Measurements from ENCODE around the gene DYRK4.
"Not testable (repeated sequence)": the region's sequence is repeated elsewhere in the genome, so short reads cannot be mapped to it uniquely, and the experiment has no call there.

The DYRK4 gene

GRCh38 chr12:4562034-4562657 lies at the start of gene DYRK4:
DYRK4 (plus strand) TSS chr12:4562208; CDS start chr12:4562246, 38 bp downstream.
- no peak for DNase-seq (ENCODE audit: low read depth in 1 of 2, low spot score in 1 of 2)

GRCh38 chr12:4518106-4518728 lies 43.8 kb upstream of the DYRK4 start:
- DNase-seq (ENCODE audit: low read depth in 1 of 2, low spot score in 1 of 2): no peak

GRCh38 chr12:4523443-4523842 lies 38.6 kb upstream of the DYRK4 start:
- not testable (repeated sequence) for DNase-seq (ENCODE audit: low read depth in 1 of 2, low spot score in 1 of 2)

- no peak for DNase-seq (ENCODE audit: low read depth in 1 of 2, low spot score in 1 of 2)
Observed at GRCh38 chr12:4526923-4527546, 35.0 kb upstream of the DYRK4 start.

GRCh38 chr12:4530160-4530559 lies 31.8 kb upstream of the DYRK4 start:
- DNase-seq (ENCODE audit: low read depth in 1 of 2, low spot score in 1 of 2): no peak

- no peak for DNase-seq (ENCODE audit: low read depth in 1 of 2, low spot score in 1 of 2)
Observed at GRCh38 chr12:4530982-4531586, 30.9 kb upstream of the DYRK4 start.

- no peak for DNase-seq (ENCODE audit: low read depth in 1 of 2, low spot score in 1 of 2)
Observed at GRCh38 chr12:4535092-4535491, 26.9 kb upstream of the DYRK4 start.

- no peak for DNase-seq (ENCODE audit: low read depth in 1 of 2, low spot score in 1 of 2)
Observed at GRCh38 chr12:4535871-4536270, 26.1 kb upstream of the DYRK4 start.

- DNase-seq (ENCODE audit: low read depth in 1 of 2, low spot score in 1 of 2): peak; percentile 83 to 95
Observed at GRCh38 chr12:4538207-4539160, 23.5 kb upstream of the DYRK4 start, which contains the start of gene RAD51AP1. RAD51AP1 (plus strand) TSS chr12:4538890; CDS start chr12:4538940, 50 bp downstream.

GRCh38 chr12:4539167-4539870 lies 22.7 kb upstream of the DYRK4 start:
- DNase-seq (ENCODE audit: low read depth in 1 of 2, low spot score in 1 of 2): no peak

- DNase-seq (ENCODE audit: low read depth in 1 of 2, low spot score in 1 of 2): no peak
Observed at GRCh38 chr12:4540170-4540569, 21.8 kb upstream of the DYRK4 start.

GRCh38 chr12:4540638-4541037 lies 21.4 kb upstream of the DYRK4 start:
- no peak for DNase-seq (ENCODE audit: low read depth in 1 of 2, low spot score in 1 of 2)

- no peak for DNase-seq (ENCODE audit: low read depth in 1 of 2, low spot score in 1 of 2)
Observed at GRCh38 chr12:4545195-4545594, 16.8 kb upstream of the DYRK4 start.

- DNase-seq (ENCODE audit: low read depth in 1 of 2, low spot score in 1 of 2): no peak
Observed at GRCh38 chr12:4552191-4552590, 9.8 kb upstream of the DYRK4 start.

- no peak for DNase-seq (ENCODE audit: low read depth in 1 of 2, low spot score in 1 of 2)
Observed at GRCh38 chr12:4553943-4554342, 8.1 kb upstream of the DYRK4 start.

GRCh38 chr12:4555804-4556203 lies 6.2 kb upstream of the DYRK4 start:
- DNase-seq (ENCODE audit: low read depth in 1 of 2, low spot score in 1 of 2): no peak

- DNase-seq (ENCODE audit: low read depth in 1 of 2, low spot score in 1 of 2): no peak
Observed at GRCh38 chr12:4556735-4557530, 5.1 kb upstream of the DYRK4 start.

- DNase-seq (ENCODE audit: low read depth in 1 of 2, low spot score in 1 of 2): no peak
Observed at GRCh38 chr12:4557586-4557985, 4.4 kb upstream of the DYRK4 start.

GRCh38 chr12:4558171-4558570 lies 3.8 kb upstream of the DYRK4 start:
- no peak for DNase-seq (ENCODE audit: low read depth in 1 of 2, low spot score in 1 of 2)

- DNase-seq (ENCODE audit: low read depth in 1 of 2, low spot score in 1 of 2): no peak
Observed at GRCh38 chr12:4563336-4563735, 1.3 kb downstream of the DYRK4 start.
